Breast epithelium (tissue), 3 donors: ENCODE data around the gene CHCHD1.

Experiments
- CTCF ChIP-seq, 3 donors: fragments of 450-650 bp; IDR thresholded peaks; one replicate each; pipeline ENCODE4 v1.5.1; 2016 to 2017; ENCODE audit warnings: antibody characterized with exemption in 3 of 3, mild to moderate bottlenecking in 3 of 3, moderate library complexity in 3 of 3
- POLR2A ChIP-seq: fragments of 450-650 bp; IDR thresholded peaks from one replicate; pipeline ENCODE4 v1.6.1; 2016; ENCODE audit warnings: antibody characterized with exemption, mild to moderate bottlenecking, moderate library complexity

GRCh38 chr10:73758704-73759511 lies 22.9 kb upstream of the CHCHD1 start:
- TF ChIP-seq CTCF (IDR thresholded peaks at IDR 0.05) (no peak), POLR2A (no peak)
